Ureter (tissue), 1 donor: ENCODE measurements around the gene ADRA2B. TPM values are rescaled to one million over a fixed set of nuclear protein-coding genes. Genes with fewer than 3 reads are reported as not detected.
"Not testable (repeated sequence)": the region's sequence is repeated elsewhere in the genome, so short reads cannot be mapped to it uniquely, and the experiment has no call there.

Source experiments
- DNase-seq: peaks from one replicate; pipeline ENCODE4 v3.0.0-alpha.2; 2020; ENCODE audit warnings: low spot score
- total RNA-seq: library from RNA; stranded (reverse); gene quantifications from one replicate; pipeline ENCODE4 v1.2.4, GENCODE V29; 2023
- donor health status: DM: yes; HTN: yes; CAD: no.

Gene ADRA2B
- total RNA-seq, 1 donor from 2014 or later: 1.1 TPM

- DNase-seq: peak; percentile 35
Measured at GRCh38 chr2:96089356-96090195, 26.8 kb downstream of the ADRA2B start.

GRCh38 chr2:96088340-96089335, 27.7 kb downstream of the ADRA2B start:
- no peak for DNase-seq

DNA sequence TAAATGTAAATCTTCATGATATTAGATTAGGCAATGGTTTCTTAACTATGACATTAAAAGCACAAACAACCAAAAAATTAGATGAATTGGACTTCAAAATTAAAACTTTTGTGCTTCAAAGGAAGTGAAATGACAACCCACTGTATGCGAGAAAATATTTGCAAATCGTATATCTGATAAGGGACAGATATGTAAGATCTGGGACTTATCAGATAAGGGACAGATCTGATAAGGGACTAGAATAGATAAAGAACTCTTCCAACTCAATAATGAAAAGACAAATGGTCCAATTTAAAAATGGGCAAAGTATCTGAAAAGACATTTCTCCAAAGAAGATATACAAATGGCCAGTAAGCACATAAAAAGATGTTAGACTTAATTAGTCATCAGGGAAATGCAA, 29.2 kb downstream of the ADRA2B start:
- DNase-seq: no peak

GRCh38 chr2:96085541-96086355, 30.6 kb downstream of the ADRA2B start:
- no peak for DNase-seq

DNA sequence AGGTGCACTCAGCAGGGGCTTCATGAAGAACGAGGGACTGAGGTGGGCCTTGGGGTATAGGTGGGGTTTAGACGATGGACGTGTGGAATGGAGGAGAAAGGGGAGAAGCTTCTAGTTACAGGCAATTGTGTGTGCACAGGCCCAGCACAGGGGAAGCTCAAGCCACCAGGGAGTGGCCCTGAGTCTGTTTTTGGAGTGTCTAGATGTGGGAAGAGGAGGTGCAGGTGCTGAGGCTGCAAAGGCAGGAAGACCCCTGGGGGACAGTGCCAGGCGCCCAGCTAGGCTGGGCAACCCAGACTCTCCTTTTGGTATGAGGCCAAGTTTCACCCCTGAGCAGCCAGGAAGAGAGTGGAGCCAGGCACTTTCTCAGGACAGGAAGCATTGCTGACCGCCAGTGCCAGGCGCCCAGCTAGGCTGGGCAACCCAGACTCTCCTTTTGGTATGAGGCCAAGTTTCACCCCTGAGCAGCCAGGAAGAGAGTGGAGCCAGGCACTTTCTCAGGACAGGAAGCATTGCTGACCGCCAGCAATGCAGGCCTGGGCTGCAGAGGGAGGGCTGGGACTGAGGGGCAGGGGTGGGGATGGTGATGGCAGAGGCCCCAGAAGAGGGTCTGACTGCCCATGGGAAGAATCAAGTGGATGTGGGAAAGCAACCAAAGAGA, 31.4 kb downstream of the ADRA2B start:
- DNase-seq: not testable (repeated sequence)

- DNase-seq: peak; percentile 29
Measured at GRCh38 chr2:96083989-96084857, 32.1 kb downstream of the ADRA2B start.

GRCh38 chr2:96083064-96083939, 33.1 kb downstream of the ADRA2B start:
- peak; percentile 36 for DNase-seq

- DNase-seq: no peak
Measured at GRCh38 chr2:96082211-96083063, 33.9 kb downstream of the ADRA2B start.

GRCh38 chr2:96081042-96081441, 35.3 kb downstream of the ADRA2B start:
- DNase-seq: no peak

DNA sequence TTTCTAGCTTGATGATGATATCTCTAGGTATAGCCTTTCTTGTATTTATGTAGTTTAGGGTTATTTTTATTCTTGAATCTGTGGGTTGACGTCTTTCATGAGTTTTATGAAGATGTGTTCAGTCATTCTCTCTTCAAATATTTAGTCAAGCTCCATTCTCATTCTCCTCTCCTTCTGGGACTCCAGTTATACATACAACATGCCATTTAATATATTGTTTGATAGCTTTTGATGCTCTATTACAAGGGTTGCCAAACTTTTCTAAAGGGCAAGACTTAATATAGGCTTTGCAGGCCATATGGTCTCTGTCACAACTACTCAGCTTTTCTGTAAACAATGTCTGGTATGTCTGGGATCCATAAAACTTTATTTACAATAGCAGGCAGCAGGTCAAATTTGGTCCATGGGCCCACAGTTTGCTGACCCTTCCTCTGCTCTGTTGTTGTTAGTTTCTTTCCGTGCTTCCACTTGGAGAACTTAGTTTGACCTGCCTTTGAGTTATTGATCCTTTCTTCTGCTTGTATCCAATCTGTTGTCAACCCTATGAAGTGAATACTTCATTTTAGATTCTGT, 41.1 kb downstream of the ADRA2B start:
- DNase-seq: no peak

DNA sequence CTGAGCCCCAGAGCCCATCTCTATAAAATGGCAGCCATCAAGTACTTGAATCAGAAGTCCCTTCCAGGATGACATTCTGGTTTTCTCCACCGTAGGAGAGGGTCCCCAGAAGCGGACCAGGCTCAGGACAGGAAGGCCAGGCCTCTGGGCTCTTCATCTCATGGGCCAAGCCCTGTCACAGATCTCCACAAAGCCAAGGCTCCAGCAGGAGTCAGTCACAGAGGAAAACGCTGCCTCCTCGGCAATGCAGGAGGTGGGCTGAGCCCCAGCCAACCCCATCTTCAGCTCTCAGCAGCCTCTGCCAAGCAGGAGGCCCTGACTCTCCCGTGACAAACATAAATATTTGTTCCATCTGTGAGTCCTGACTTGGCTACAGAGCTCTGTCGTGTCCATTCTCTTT, 42.2 kb downstream of the ADRA2B start:
- DNase-seq: no peak

DNA sequence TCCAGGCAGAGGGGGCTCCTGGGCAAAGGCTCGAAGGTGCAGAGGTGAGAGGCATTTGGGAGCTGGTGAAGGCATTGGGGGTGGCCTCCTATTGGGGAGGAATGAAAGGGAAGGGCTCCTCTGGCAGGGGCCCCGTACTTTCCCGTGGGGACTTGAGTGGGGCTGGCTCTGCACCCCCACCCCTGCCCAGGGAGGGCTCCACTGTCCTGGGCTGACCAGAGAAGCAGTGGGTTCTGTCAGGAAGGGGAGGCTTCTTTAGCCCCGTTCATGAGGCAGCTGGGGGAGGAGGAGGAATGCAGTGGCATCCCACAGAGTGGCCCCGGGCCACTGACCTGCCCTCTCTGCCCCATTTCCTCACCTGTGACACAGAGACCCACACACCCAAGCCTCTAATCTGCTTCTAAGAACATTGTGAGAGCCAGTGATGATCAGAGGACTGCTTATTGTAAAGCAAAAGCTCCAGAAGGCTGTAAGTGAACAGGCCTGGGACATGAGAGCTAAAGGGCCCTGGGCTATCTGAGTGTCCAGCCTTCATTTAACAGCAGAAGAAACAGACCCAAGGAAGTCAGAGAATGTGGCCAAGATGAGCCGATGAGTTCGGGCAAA, 43.1 kb downstream of the ADRA2B start:
- no peak for DNase-seq

DNA sequence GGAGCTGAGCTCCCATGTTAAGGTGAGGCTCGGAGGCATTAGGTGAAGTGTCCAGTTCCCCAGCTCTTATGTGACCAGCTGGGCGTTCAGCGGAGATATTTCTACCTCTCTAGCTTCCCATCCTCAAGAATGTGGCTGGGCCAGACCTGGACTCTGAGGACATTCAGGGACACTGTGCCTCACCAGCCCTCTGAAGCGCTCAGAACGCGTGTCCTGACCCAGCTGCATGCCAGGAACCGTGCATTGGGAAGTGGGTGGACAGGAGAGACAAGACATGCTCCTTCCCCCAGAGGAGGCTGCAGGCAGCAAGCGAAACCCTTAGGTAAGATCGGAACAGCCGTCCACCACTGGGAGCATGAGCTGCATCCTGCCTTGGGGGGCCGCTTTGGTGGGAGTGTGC, 43.6 kb downstream of the ADRA2B start:
- DNase-seq: no peak

- not testable (repeated sequence) for DNase-seq
Measured at GRCh38 chr2:96071977-96072491, 44.3 kb downstream of the ADRA2B start.

DNA sequence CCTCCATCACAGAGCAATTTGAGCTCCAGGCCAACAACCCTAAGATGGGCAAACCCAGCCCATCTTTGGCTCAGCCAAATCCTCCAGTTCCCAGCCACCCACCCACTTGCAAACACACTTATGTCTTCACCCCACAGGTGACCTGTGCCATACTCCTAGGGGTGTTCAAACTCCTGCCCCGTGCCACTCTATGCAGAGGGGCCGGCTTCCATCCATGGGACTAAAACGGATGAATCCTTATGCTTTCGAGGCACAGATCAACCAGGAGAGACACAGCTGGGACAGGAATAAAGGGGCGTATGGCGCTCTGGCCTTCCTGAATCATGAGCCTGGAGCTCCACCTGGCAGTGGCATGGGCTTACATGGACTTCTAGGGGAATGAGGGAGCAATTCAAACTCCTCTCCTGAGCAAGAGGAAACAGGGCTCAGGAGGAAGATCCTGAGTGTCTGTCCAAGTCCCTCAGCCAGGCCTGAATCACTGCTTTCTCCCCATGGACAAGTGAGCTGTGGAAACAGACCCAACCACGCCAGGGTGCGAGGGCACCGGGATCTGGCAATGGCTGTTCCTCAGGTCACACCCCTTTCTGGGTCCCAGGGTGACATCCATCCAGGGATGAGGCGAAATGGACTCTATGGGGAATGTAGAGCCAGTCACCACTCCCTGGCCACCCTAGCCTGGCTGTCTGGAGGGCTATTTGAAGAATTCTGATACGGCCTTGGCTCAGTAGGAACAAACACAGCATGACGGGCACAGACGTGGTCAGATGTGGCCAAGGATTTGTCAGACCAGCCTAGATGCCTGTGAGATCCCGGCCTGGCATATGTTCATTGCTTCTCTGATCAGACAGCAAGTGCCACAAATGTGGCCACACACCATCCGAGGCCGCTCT, 45.0 kb downstream of the ADRA2B start:
- not testable (repeated sequence) for DNase-seq

- not testable (repeated sequence) for DNase-seq
Measured at GRCh38 chr2:96070351-96070750, 46.0 kb downstream of the ADRA2B start.
